UCSD-AML1 (cell line): ENCODE data around the gene LGALS1.
A peak's percentile ranks its signal among the peaks of the same experiment; 100 is the strongest.

Source experiments
- DNase-seq: peaks from one replicate; lab custom pipeline; 2025; ENCODE audit not compliant: unreplicated experiment; lab: John Stamatoyannopoulos, UW

Gene LGALS1

GRCh38 chr22:37674951-37675929 lies at the start of gene LGALS1:
Gene LGALS1 (plus strand): TSS chr22:37675636. CDS start chr22:37675703, 67 bp downstream.
- DNase-seq: peak; percentile 88

GRCh38 chr22:37625737-37626136 lies 49.7 kb upstream of the LGALS1 start:
- no peak for DNase-seq

GRCh38 chr22:37626144-37626543 lies 49.3 kb upstream of the LGALS1 start:
- no peak for DNase-seq

- no peak for DNase-seq
Observed at GRCh38 chr22:37626556-37627075, 48.8 kb upstream of the LGALS1 start.

GRCh38 chr22:37627121-37627520 lies 48.3 kb upstream of the LGALS1 start:
- no peak for DNase-seq

GRCh38 chr22:37627545-37627944 lies 47.9 kb upstream of the LGALS1 start:
- DNase-seq: peak; percentile 79

- no peak for DNase-seq
Observed at GRCh38 chr22:37628830-37629229, 46.6 kb upstream of the LGALS1 start.

- DNase-seq: no peak
Observed at GRCh38 chr22:37629928-37630327, 45.5 kb upstream of the LGALS1 start.

- peak; percentile 29 for DNase-seq
Observed at GRCh38 chr22:37630839-37631435, 44.5 kb upstream of the LGALS1 start.

GRCh38 chr22:37631448-37632173 lies 43.8 kb upstream of the LGALS1 start:
- DNase-seq: peak; percentile 88

GRCh38 chr22:37632174-37633088 lies 43.0 kb upstream of the LGALS1 start:
- peak; percentile 75 for DNase-seq

GRCh38 chr22:37633089-37633624 lies 42.3 kb upstream of the LGALS1 start:
- no peak for DNase-seq

GRCh38 chr22:37633625-37634416 lies 41.6 kb upstream of the LGALS1 start:
- DNase-seq: peak; percentile 93

GRCh38 chr22:37634417-37634924 lies 41.0 kb upstream of the LGALS1 start:
- peak; percentile 47 for DNase-seq

- no peak for DNase-seq
Observed at GRCh38 chr22:37635157-37635556, 40.3 kb upstream of the LGALS1 start.

- DNase-seq: peak; percentile 88
Observed at GRCh38 chr22:37636186-37636948, 39.1 kb upstream of the LGALS1 start.

GRCh38 chr22:37636949-37637273 lies 38.5 kb upstream of the LGALS1 start:
- no peak for DNase-seq

- peak; percentile 44 for DNase-seq
Observed at GRCh38 chr22:37638391-37639069, 36.9 kb upstream of the LGALS1 start.
